ENCODE results near the gene MAPK6.

Gene MAPK6

GRCh38 chr15:52010633-52011595 is 8.1 kb upstream of the MAPK6 start:
- no peak for DNase-seq (ENCODE audit: low spot score)

GRCh38 chr15:52011711-52012144 is 7.3 kb upstream of the MAPK6 start:
- no peak for DNase-seq (ENCODE audit: low spot score)

GRCh38 chr15:52012210-52012609 is 6.8 kb upstream of the MAPK6 start:
- DNase-seq (ENCODE audit: low spot score): no peak

GRCh38 chr15:52013151-52013791 is 5.7 kb upstream of the MAPK6 start:
- DNase-seq (ENCODE audit: low spot score): no peak

- DNase-seq (ENCODE audit: low spot score): no peak
Observed at GRCh38 chr15:52014616-52015015, 4.4 kb upstream of the MAPK6 start.

- DNase-seq (ENCODE audit: low spot score): no peak
Observed at GRCh38 chr15:52016316-52016715, 2.7 kb upstream of the MAPK6 start.

- no peak for DNase-seq (ENCODE audit: low spot score)
Observed at GRCh38 chr15:52018244-52018643, 775 bp upstream of the MAPK6 start.

- DNase-seq (ENCODE audit: low spot score): peak; percentile 92
Observed at GRCh38 chr15:52019394-52020220, 588 bp downstream of the MAPK6 start.

- DNase-seq (ENCODE audit: low spot score): no peak
Observed at GRCh38 chr15:52020221-52021085, 1.4 kb downstream of the MAPK6 start.

- DNase-seq (ENCODE audit: low spot score): no peak
Observed at GRCh38 chr15:52021128-52021671, 2.2 kb downstream of the MAPK6 start.

GRCh38 chr15:52021892-52022540 is 3.0 kb downstream of the MAPK6 start:
- no peak for DNase-seq (ENCODE audit: low spot score)

- DNase-seq (ENCODE audit: low spot score): no peak
Observed at GRCh38 chr15:52023169-52023922, 4.3 kb downstream of the MAPK6 start.

GRCh38 chr15:52028431-52029093 is 9.5 kb downstream of the MAPK6 start:
- DNase-seq (ENCODE audit: low spot score): no peak

GRCh38 chr15:52030010-52030409 is 11.0 kb downstream of the MAPK6 start:
- no peak for DNase-seq (ENCODE audit: low spot score)

GRCh38 chr15:52031556-52031955 is 12.5 kb downstream of the MAPK6 start:
- no peak for DNase-seq (ENCODE audit: low spot score)

- DNase-seq (ENCODE audit: low spot score): no peak
Observed at GRCh38 chr15:52037889-52038505, 19.0 kb downstream of the MAPK6 start.

GRCh38 chr15:52039925-52040781 is 21.1 kb downstream of the MAPK6 start:
- no peak for DNase-seq (ENCODE audit: low spot score)

Measured in D341Med (cell line).